Stimulated activated CD4-positive, alpha-beta T cell treated with anti-CD3 and anti-CD28 coated beads, Interleukin-4, amount 100 ng/mL, for 48 hours (primary cell): ENCODE measurements around the gene THADA.

ENCODE experiments used
- DNase-seq, 2 donors: peaks; one replicate each; pipeline ENCODE4 v3.0.0-alpha.2; 2020; ENCODE audit warnings: low read depth in 2 of 2

The THADA gene

DNA sequence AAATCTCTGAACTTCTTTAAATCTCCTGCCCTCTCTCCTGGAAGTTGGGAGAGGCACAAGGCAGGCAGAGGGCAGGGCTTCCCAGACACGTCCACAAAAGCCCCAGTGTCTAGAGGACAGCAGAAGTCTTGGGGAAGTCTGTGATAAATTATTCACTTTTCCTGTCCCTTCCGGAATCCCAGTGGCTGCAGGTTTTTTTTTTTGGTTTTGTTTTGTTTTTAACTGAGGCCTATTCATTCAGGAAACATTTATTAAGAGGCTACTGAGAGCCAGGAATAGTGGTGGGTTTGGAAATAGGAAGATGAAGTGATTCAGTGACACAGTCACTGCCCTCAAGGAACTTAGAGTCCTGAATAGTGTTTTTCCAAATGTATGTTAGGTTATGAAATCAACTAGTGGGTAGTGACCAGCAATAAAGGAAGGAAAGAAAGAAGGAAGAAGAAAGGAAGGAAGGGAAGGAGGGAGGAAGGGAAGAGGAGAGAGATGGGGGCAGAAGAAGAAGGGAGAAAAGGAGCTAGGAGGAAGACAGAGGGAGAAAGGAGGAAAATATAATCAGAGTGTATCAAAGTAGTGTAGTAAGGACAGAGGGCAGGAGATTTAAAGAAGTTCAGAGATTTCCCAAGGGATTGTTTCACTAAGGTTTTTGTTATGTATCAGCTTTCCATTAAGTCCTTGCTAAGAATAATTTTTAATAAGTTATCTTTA, 270.6 kb downstream of the THADA start:
- DNase-seq: no peak

DNA sequence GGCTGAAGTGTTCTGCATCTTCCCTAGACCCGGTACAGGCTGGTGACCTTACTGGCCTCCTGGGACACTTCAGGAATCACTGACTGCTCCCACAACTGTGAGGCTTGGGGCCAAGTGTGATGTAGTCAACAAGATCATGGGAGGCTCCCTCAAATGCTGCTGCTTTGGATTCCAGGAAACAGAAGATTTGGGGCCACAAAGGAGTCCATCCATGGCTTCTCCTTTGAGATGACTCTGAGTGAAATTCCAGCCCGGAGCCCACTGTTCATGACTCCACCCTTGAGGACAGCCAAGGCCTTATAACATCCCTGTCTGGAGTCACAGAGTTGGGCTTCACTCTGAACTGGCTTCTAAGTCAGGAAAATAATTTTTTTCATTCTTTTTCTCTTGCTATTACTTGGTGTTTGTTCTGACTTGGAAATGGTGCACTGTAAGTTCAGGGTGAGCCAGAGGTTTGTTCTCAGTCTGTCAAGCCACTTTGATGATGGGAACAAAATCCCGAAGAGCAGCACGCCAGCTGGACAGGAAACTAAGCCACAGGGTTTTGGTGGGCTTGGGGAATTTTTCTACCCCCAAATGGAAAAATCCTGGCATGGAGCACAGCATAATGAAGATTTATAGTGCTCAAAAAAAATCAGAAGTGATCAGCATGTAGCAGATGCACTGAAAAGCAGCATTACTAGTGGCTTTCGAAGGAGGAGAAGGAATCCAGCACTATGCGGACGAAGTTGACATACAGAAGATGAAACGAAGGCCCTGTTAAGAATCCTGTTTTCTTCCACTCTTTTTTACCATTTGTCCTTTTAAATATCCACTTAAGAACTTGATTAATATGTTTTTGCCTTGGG, 271.4 kb downstream of the THADA start:
- DNase-seq: no peak

DNA sequence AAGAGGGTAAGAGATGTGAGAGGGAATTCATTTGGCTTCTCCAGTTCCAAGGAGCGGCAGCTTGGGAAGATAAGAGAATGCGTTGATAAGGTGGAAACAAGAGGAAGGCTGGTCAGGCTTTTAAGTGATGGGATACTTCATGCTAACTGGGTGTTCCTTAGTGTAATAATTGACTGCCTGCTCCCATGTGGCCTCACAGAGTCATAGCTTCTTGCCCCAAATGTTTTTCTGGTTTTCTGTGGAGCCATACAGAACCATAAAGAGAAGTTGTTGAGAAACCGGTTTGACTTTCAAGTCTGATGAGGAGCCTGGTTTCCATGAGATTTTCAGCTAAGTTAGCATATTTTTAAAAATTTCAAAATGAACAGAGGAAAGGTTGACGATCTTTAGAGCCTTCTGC, 272.0 kb downstream of the THADA start:
- no peak for DNase-seq

DNA sequence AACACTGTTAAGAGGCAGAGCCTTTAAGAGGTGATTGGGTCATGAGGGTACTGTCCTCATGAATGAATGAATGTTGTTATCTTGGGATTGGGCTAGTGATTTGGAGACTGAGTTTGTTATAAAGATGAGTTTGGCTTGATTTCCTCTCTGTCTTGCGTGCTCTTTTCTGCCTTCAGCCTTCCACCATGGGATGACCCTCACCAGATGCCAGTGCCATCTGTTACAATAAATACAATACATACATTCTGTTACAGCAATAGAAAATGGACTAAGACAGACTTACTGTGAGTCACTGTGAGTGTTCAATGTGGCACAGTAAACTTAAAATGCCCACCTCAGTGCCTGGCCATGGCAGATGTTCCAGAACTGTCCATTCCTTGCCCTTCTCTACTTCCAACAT, 274.4 kb downstream of the THADA start:
- no peak for DNase-seq

DNA sequence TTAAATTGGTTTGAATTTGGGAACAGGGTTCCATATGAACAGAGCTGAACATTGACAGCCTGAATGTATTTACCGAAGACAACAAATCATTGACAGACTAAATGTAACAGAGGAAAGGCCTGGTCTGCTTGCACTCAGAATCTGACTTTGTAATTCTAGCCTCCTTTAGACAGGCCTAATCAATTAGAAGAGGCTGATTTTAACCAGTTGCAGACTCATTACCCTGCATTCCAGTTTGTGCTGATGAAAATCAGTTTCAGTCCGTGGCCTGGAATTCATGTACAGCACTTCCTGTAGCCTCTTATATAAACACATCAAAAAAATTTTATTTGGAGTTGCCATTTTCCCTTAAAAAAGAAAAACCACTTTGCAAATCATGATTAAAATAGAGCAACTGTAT, 276.3 kb downstream of the THADA start:
- DNase-seq: no peak

DNA sequence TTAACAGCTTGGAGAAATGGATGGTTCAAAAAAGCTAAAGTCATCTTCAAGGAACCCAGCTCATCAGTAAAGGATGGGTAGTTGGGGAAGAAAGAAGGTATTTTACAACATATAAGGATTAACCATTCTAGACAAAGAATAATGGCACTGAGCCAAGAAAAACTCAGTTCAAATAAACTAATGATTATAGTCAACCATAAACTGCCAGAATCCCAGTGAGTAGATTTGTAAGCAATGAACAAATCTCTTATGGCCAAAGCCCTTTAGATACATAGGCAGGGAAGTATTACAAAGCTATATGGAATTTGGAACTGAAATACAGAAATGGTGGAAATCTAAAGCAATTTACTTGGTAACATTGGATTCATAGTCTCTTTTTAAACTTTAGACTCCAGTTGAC, 277.0 kb downstream of the THADA start:
- no peak for DNase-seq

DNA sequence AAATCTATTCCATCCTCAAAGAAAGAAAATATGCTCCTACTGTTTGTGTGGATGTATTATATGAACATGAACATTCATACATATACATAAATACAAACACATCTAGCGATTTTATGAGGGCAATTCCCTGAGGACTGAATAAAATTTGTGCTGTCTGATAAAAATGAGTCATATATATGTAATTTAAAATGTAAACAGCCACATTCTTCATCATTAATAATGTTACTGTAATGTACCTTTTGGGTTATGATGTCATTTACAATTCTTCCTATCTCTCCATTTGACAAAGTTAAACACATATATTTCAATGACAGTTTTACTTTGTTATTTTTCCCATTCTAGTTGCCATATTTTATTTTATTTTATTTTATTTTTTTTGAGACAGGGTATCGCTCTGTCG, 278.2 kb downstream of the THADA start:
- no peak for DNase-seq

DNA sequence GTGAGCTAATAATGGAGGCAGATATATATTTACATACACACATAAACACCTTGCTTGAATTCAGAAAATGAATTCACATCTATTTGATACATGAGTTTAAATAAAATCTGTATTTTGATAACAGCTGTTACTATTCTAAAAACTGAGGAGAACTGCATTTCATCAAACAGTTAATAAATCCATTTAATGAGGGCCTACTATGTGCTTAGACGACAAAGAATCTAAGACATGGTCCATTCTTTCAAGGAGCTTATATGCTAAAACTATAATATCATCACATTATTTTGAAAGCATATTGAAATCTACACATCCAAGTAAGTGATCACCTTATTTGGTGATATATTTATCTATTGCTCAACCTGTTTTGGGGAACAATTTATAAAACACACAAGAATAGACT, 278.6 kb downstream of the THADA start:
- DNase-seq: no peak

DNA sequence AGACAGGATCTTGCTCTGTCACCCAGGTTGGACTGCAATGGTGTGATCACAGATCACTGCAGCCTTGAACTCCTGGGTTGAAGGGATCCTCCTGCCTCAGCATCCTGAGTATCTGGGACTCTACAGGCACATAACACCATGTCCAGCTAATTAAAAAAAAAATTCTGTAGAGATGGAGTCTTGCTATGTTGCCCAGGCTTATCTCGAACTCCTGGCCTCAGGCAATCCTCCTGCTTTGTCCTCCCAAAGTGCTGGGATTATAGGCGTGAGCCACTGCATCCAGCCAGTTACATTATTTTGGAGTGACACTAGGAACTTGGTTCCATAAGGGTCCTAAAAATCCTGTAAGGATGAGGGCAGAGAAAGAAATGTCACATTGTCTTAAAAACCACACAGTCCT, 280.4 kb downstream of the THADA start:
- DNase-seq: no peak

DNA sequence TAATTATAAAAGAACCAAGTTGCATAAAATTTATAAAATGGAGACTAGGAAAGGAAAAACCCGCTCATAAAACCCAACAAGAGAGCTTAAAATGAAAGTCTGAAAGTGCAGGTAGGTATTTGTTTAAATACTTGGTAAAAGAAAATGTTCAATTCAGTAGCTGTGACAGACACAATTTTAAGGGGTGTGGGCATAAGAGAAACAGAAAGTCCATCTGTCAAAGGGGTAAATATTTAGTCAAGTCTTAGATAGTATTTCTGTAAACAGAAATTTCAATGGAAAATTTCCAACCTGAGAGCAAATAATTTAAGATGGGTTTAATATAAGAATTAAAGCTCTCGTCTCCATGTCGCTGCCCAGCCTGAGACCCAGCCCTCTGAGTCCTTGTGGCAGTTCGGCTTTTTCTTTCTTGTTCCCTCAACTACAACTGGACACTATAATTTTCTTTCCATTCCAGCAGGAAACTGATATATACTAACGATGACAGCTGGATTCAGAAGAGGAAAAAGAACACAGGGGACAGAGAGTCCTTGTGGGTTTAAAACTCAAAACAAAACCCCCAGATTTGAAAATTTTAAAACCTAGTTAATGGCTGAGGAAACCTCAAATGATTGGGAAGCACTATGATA, 281.4 kb downstream of the THADA start:
- DNase-seq: no peak

DNA sequence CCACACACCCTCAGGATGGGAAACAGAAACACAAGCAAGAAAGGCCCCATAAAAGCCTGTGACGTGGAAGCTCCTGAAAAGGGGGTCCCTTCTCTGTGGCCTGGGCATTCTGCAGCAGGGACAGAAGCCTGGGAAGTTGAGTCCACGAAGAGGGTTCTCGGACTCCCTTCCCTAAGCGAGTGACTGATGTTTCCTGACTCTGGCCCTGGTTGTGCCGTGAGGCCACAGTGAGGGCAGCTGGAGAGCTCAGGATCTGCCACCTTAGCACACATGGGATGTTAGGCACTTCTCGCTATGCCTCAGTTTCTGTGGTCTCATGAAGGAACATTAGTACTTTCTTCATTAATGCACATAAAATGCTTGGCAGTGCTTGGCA, 282.2 kb downstream of the THADA start:
- DNase-seq: no peak

DNA sequence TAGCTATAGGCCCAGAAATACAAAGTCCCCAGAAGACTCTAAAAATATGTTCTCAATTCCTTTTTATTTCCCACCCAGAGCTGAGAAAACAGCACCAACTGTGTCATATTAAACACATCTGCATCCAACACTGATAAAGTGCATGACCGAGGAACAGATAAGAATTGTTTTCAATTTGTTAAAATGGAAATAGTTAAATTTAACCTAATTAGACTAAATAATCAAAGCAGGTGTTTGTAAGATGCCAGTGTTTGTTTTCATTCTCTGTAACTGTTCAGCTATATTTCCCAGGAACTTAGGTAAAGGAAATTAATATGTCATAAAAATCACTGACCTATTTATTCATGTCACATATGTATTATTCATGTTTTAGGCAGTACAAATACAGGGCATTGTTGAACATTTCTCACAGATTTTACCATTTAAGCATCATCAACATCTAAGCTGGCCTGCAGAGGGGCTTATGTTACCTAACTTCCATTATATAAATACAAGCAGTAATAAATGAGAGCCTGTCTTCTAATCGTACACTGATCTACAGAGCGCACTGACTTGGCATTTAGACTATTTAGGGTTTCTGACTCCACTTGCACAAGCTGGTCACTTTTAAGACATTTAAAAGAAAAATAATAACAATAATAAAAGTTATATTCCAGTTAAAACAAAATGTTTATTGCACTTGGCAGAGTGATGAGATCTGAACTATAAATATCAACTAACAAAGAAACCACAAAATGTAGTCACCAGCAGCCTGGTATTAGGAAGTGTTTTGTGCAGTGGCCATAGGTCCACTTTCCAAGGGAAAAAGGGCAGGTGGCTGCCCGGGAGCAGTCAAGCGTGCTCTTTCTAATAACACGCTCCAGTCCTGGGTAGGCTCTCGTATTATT, 282.8 kb downstream of the THADA start:
- no peak for DNase-seq

DNA sequence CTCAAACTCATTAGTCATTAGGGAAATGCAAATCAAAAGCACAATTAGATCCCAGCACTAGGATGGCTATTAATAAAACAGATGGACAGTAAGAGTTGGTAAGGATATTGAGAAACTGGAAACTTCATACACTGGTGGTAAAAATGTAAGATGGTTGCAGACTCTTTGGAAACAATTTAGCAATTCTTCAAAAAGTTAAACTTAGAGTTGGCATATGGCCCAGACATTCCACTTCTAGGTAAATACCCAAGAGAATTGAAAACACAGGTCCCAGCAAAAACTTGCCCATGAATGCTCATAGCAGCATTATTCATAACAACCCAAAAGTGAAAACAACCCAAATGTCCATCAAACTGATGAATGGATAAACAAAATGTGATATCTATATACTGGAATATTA, 284.6 kb downstream of the THADA start:
- no peak for DNase-seq

DNA sequence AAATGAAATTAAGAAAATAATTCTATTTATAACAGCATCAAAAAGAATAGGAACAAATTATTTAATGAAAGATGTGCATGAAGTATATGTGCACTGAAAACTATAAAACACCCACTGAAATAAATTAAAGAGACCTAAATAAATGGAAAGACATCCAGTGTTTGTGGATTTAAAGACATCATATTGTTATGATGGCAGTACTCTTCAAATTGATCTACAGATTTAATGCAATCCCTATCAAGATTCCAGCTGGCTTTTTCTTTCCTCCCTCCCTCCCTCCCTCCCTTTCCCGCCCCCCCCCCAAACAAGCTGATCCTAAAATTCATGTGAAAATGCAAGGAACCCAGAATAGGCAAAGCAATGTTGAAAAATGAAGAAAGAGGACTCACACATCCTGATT, 285.9 kb downstream of the THADA start:
- DNase-seq: no peak

DNA sequence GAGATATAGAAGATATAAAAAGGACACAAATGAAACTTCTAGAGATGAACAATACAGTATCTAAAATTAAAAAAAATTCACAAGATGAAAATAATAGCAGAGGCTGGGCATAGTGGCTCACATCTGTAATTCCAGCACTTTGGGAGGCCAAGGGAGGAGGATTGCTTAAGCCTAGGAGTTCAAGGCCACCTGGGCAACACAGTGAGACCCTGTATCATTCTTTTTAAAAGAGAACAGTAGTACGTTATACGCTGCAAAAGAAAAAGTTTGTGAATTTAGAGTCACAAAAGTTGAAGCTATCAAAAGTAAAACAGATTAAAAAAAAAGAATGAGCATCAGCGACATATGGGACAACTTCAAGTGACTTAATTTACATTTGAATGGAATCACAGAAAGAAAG, 287.9 kb downstream of the THADA start:
- no peak for DNase-seq

DNA sequence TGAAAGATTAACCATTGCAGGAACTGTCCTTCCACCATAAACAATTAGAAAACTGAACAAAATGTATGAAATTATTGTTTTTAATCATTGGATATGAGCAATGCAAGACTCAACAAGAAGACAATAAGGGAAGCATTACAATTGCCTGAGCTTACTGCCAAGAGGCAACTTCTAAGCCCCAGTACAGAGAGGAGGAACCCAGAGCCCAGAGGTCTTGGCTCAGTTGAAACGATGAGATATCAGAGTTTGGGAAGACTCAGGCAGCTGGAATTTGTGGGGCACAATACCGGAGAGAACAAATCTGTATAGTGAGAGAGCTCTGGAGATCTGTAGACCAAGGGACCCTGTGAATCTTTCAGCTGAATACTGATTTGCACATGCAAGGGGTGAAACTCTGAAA, 288.8 kb downstream of the THADA start:
- no peak for DNase-seq

DNA sequence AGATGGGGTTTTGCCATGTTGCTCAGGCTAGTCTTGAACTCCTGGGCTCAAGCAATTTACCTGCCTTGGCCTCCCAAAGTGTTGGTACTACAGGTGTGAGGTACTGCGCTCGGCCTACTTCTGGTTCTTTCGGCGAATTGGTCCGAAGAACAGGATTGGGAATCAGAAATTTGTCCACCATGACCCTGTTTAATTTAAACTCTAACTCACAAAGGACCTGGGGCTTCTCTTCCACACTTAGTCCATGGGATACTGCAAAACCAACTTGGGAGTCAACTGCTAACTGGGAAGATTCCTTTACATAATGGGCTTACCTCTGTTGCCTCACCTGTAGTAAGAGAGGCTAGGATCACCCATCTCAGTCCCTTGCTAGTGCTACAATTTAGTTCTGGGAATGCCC, 289.6 kb downstream of the THADA start:
- no peak for DNase-seq

DNA sequence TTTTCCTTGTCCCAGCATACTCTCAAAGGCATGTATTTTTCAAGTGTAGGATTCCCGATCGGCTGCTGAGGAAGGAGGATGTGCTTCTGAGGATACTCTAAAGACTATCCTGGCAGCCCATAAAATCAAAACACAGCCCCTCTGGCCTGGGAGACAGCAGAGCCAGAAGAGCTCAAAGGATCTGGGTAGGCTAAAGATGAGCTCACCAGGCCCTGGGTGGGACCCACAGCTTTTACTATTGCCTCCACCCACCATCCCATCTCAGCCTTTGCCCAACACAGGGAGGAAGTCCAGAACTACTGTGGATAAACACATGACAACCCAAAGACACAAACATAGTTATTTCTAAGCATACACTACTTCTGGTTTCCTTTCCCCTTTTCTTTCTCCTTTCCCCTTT, 290.3 kb downstream of the THADA start:
- DNase-seq: no peak

DNA sequence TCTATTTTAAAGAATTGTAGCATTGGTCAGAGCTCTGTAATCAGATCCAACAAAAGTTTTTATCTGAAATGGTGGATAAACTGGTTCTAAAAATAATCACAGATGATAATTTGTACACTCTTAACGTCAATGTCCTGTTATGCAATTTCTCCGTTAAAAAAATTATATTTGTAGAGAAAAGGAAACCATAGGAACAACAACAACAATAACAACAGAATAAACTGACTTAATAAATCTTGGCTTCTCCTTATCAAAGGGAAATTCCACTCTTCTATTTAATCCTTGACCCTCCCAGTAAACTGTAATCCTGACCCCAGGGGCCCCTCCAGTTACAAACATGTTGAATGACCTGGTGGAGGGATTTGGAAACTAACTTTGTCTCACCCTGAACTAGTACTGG, 290.8 kb downstream of the THADA start:
- no peak for DNase-seq

DNA sequence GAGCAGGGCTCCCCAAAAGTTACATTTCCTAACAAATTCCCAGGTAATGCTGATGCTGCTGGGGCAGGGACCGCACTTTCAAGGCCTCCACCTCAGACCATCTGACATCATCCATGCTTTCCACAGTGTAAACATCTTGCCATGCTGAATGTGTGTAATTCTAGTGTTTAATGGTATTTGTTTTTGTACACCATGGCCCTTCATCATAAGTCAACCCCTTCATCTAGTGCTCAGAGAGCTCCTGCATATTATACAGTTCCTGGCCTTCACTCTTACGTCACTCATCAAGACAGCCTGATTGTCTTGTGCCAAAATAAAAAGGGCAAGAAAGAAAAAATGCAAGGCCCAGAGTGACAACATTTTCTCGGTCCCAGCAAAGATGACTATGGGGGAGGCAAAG, 291.9 kb downstream of the THADA start:
- DNase-seq: no peak

DNA sequence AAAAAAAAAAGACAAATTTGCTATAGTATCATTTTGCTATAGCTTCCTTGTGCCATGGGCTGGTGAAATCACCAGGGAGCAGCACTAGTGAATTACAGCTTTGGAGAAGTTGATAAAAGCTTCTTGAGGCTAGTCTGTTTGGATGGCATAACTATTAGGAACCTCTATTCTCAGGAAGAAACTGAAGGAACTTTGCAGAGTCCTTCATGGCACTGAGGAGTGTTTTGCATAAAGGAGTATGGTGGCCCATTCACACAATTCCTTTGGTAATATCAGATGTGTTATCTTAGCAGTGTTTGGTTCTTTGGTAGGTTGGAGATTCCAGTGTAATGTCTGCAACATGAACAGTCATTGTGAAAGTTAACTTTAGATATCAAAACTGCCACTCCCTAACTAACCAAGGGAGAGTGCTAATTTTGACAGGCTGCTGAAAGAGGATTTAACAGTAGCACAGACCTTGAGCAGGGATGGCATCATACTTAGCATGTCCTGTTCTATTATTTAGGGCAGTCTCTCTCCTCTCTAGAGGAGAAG, 292.8 kb downstream of the THADA start:
- no peak for DNase-seq
